Measurements from ENCODE around the gene MPG. TPM values are rescaled to one million over a fixed set of nuclear protein-coding genes. Genes with fewer than 3 reads are reported as not detected.

MPG gene
- total and polyA plus RNA-seq, 10 of the 15 experiments (the other 5 are each of a cell fraction or from before 2014, with no cell fraction given) = 0.32 to 193 (median 55.7) TPM

DNA sequence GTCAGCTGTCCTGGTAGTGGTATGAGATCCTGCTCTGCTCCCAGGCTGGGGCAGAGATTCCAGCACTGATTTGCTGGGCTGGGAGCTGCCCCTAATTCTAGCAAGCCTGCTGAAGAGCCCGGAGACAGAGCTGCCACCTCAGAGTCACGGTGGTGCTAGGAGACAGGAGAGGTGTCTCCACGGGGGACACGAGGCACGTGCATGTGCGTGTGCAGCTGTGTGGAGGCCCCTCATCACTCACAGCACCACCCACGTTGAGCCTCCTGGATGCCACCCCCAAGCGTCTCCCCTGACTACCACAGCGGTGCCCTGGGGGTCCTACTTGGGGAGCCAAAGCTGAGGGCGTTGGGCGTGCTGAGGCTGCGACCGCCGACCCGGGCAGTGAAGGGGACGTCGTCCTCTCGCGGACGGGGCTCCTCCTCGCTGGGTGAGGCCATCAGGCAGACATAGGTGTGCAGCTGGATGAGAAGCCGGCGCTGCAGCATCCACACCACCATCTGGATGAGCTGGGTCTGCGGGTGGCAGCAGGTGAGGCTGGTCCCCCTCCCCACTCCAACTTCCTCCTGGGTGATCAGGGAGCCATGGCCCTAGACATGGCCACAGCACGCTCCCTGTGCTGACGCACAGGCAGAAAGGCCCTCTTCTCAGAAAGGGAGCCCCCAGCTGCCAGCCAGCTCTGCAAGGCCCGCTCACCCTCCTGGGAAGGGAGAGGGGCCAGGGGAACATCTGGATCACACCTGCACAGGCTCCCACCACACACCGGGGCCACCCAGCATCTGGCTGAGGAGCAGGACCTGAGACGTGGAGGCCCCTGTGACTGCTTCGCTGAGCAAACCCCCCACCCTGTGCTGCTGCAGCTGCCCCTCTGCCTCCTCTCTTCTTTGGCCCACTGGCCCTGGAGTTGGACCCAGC, 11.6 kb downstream of the MPG start:
- Histone ChIP-seq H2AFZ (ENCODE audit: control insufficient read depth, low read depth, low read length) (no peak overlapping the region), H3K79me2 (ENCODE audit: control insufficient read depth, insufficient read depth, low read length) (no peaks in the 10 kb centered on the region), H4K20me1 (ENCODE audit: control insufficient read depth, insufficient read depth) (no peaks in the 10 kb centered on the region), H3K4me3 (no peak overlapping the region), H3K9ac (ENCODE audit: control insufficient read depth, insufficient read depth, low read length) (no peak overlapping the region), H3K36me3 (ENCODE audit: control insufficient read depth in 2 of 2, insufficient read depth in 2 of 2, low read length in 1 of 2) (peaks cover 5 to 22% of the 10 kb centered on the region in 2 experiments; a peak in 3 of 4 replicates), H3K4me2 (ENCODE audit: control insufficient read depth, insufficient read depth) (no peak overlapping the region), H3K27me3 (replicated peaks in 1 of 2; ENCODE audit: control insufficient read depth in 2 of 2, insufficient read depth in 2 of 2, low read length in 1 of 2) (no peaks in the 10 kb centered on the region), H3K27ac (ENCODE audit: control insufficient read depth, insufficient read depth) (no peak overlapping the region), H3K4me1 (ENCODE audit: control insufficient read depth, insufficient read depth, low read length) (peaks cover 6% of the 10 kb centered on the region), H3K9me3 (replicated peaks; ENCODE audit: control insufficient read depth, insufficient read depth, low read length) (no peaks in the 10 kb centered on the region)
- TF ChIP-seq NFYB (IDR thresholded peaks at IDR 0.05; ENCODE audit: insufficient read depth, low read depth, low read length) (no peak), HSF1 (IDR thresholded peaks at IDR 0.05; ENCODE audit: low read depth, low read length) (no peak), SMAD1 (IDR thresholded peaks at IDR 0.05; ENCODE audit: low read depth, partially characterized antibody) (no peak), IRF5 (IDR thresholded peaks at IDR 0.05; ENCODE audit: borderline replicate concordance) (no peak), YBX1 (IDR thresholded peaks at IDR 0.05) (no peak), RCOR1 (conservative IDR thresholded peaks at IDR 0.05; ENCODE audit: low read depth, low read length) (no peak), IKZF1 (conservative IDR thresholded peaks at IDR 0.05) (no peak), MTA3 (IDR thresholded peaks at IDR 0.05; ENCODE audit: borderline replicate concordance, low read length) (no peak)
- DNase-seq (ENCODE audit: low read depth, low spot score) (no peak), FAIRE-seq (no peak), ATAC-seq (no peak)
- no TSS peak for BruUV-seq (replicated peaks)
- intact Hi-C loops (cut with micrococcal nuclease; ENCODE audit: unreplicated experiment) = no loop called here
- in situ Hi-C loops (cut with MboI) = no loop called here
- ChIA-PET RAD21 (ENCODE audit: unreplicated experiment) (interaction anchor here (1.2 kb wide), 1 partner anchor 19 kb away, joined by 3 read pairs; no protein-coding TSS in a partner anchor), CTCF (interaction anchor here (1.5 kb wide), 1 partner anchor 24 kb away, joined by 6 read pairs; no protein-coding TSS in a partner anchor), SMC1A (ENCODE audit: uncharacterized antibody, unreplicated experiment) (interaction anchor here (2.5 kb wide), 1 partner anchor 24 kb away, joined by 8 read pairs; no protein-coding TSS in a partner anchor), POLR2A (no interaction called here)
- WGBS (ENCODE audit: insufficient coverage, insufficient replicate concordance, low lambda C conversion rate, missing lambda C conversion rate) = 93% methylated on average over 29 of the region's 30 CpGs

All from GM12878 (cell line).